ENCODE measurements around the gene SOST. TPM values are rescaled to one million over a fixed set of nuclear protein-coding genes. Genes with fewer than 3 reads are reported as not detected.
A peak's percentile ranks its signal among the peaks of the same experiment; 100 is the strongest.

The SOST gene
- total RNA-seq, 1 donor from 2014 or later, result not detected

DNA sequence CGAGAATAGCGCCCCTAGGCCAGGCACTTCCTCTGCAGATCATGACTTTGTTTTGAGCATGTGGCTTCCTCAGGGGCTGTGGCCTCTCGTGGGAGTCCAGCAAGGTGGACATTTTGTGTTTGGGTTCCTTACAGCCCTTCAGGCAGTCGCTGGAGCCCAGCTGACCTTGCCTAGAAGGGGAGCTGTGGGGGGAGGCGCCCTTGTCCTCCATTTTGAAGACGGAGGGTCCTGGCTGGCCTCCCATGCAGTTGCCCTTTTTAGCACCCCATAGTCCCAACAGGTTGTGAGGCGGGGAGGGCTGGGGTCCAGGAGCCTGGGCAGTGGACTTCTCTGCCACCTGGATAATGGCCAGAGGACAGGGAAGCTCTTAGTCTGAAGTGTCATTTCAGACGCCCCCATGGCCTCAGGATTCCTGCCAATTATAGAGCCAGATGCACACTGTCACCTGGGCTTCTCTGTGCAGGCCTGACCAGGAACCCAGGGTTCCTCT is 1.4 kb downstream of the SOST start:
- no peaks in the 10 kb centered on the region for H4K20me1 ChIP-seq (ENCODE audit: insufficient read depth, low read length)
- no peaks in the 10 kb centered on the region for H3K9me3 ChIP-seq (ENCODE audit: insufficient read depth, low read depth, low read length)
- H3K4me1 Mint-ChIP-seq (ENCODE audit: low read depth, unreplicated experiment), result peaks cover 7% of the 10 kb centered on the region
- no peak overlapping the region for H3K9ac ChIP-seq (ENCODE audit: low read length)
- FAIRE-seq, result no peak
- H3K9me3 Mint-ChIP-seq (ENCODE audit: unreplicated experiment), result no peaks in the 10 kb centered on the region
- H3K4me2 ChIP-seq (ENCODE audit: low read length), result no peak overlapping the region
- no peak overlapping the region for H3K4me3 ChIP-seq (ENCODE audit: insufficient read depth, low read depth, low read length)
- DNase-seq (ENCODE audit: low read depth), result no peak
- peaks cover 44% of the 10 kb centered on the region for H3K27me3 ChIP-seq (ENCODE audit: insufficient read depth, low read length)
- no peaks in the 10 kb centered on the region for H3K36me3 ChIP-seq (ENCODE audit: insufficient read depth, low read length)
- peaks cover 12% of the 10 kb centered on the region for H3K4me1 ChIP-seq (ENCODE audit: insufficient read depth, low read length)
- no peak overlapping the region for H2AFZ ChIP-seq (ENCODE audit: low read depth, low read length)
- TF ChIP-seq, protein P1, sequence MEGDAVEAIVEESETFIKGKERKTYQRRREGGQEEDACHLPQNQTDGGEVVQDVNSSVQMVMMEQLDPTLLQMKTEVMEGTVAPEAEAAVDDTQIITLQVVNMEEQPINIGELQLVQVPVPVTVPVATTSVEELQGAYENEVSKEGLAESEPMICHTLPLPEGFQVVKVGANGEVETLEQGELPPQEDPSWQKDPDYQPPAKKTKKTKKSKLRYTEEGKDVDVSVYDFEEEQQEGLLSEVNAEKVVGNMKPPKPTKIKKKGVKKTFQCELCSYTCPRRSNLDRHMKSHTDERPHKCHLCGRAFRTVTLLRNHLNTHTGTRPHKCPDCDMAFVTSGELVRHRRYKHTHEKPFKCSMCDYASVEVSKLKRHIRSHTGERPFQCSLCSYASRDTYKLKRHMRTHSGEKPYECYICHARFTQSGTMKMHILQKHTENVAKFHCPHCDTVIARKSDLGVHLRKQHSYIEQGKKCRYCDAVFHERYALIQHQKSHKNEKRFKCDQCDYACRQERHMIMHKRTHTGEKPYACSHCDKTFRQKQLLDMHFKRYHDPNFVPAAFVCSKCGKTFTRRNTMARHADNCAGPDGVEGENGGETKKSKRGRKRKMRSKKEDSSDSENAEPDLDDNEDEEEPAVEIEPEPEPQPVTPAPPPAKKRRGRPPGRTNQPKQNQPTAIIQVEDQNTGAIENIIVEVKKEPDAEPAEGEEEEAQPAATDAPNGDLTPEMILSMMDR (IDR thresholded peaks at IDR 0.05; ENCODE audit: insufficient read depth, low read depth, low read length), result no peak
- no peak for TF ChIP-seq EZH2 (IDR thresholded peaks at IDR 0.05; ENCODE audit: insufficient read depth, low read length)
- H3K36me3 Mint-ChIP-seq (ENCODE audit: low read depth, unreplicated experiment), result peaks cover 1% of the 10 kb centered on the region
- no peak overlapping the region for H3K4me3 Mint-ChIP-seq (ENCODE audit: unreplicated experiment)
- no peaks in the 10 kb centered on the region for H3K79me2 ChIP-seq (ENCODE audit: insufficient read depth, low read length)
- H3K27ac Mint-ChIP-seq (ENCODE audit: unreplicated experiment), result no peak overlapping the region
- H3K27me3 Mint-ChIP-seq (ENCODE audit: low read depth, unreplicated experiment), result peaks cover 62% of the 10 kb centered on the region
- H3K27ac ChIP-seq (ENCODE audit: low read depth, low read length), result no peak overlapping the region

DNA sequence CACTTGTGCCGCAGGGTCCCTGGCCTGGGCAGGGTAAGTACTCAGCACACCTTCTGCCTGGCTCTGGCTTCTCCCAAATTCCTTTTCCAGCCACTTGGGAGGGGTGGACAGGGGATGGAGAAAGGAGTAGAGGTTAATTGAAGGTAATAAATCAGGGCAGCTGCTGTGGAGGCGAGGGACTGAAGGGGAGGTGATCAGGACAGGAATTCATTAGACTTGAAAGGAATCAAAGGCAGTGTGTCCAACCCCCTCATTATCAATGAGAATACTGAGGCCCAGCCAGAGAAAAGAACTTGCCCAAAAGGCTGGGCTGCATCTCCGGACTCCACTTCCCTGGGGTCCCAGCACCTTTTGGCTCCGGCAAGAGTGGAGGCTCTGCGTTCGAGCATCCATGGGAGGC is 2.4 kb downstream of the SOST start:
- TF ChIP-seq, protein P1 (IDR thresholded peaks at IDR 0.05; ENCODE audit: insufficient read depth, low read depth, low read length), result no peak
- no peak for TF ChIP-seq EZH2 (IDR thresholded peaks at IDR 0.05; ENCODE audit: insufficient read depth, low read length)
- no peak overlapping the region for H3K4me3 ChIP-seq (ENCODE audit: insufficient read depth, low read depth, low read length)
- H4K20me1 ChIP-seq (ENCODE audit: insufficient read depth, low read length), result no peaks in the 10 kb centered on the region
- H3K27me3 ChIP-seq (ENCODE audit: insufficient read depth, low read length), result peaks cover 49% of the 10 kb centered on the region
- no peak overlapping the region for H3K9ac ChIP-seq (ENCODE audit: low read length)
- no peak overlapping the region for H2AFZ ChIP-seq (ENCODE audit: low read depth, low read length)
- H3K27ac Mint-ChIP-seq (ENCODE audit: unreplicated experiment), result no peak overlapping the region
- no peak for FAIRE-seq
- no peak overlapping the region for H3K4me2 ChIP-seq (ENCODE audit: low read length)
- peaks cover 7% of the 10 kb centered on the region for H3K4me1 Mint-ChIP-seq (ENCODE audit: low read depth, unreplicated experiment)
- no peaks in the 10 kb centered on the region for H3K9me3 ChIP-seq (ENCODE audit: insufficient read depth, low read depth, low read length)
- peaks cover 12% of the 10 kb centered on the region for H3K4me1 ChIP-seq (ENCODE audit: insufficient read depth, low read length)
- H3K27ac ChIP-seq (ENCODE audit: low read depth, low read length), result no peak overlapping the region
- H3K79me2 ChIP-seq (ENCODE audit: insufficient read depth, low read length), result no peaks in the 10 kb centered on the region
- H3K9me3 Mint-ChIP-seq (ENCODE audit: unreplicated experiment), result no peaks in the 10 kb centered on the region
- no peak overlapping the region for H3K4me3 Mint-ChIP-seq (ENCODE audit: unreplicated experiment)
- no peaks in the 10 kb centered on the region for H3K36me3 ChIP-seq (ENCODE audit: insufficient read depth, low read length)
- DNase-seq (ENCODE audit: low read depth), result no peak
- H3K36me3 Mint-ChIP-seq (ENCODE audit: low read depth, unreplicated experiment), result peaks cover 1% of the 10 kb centered on the region
- H3K27me3 Mint-ChIP-seq (ENCODE audit: low read depth, unreplicated experiment), result peaks cover 68% of the 10 kb centered on the region

GRCh38 chr17:43755389-43755875 is 3.2 kb downstream of the SOST start:
- peaks cover 7% of the 10 kb centered on the region for H3K4me1 Mint-ChIP-seq (ENCODE audit: low read depth, unreplicated experiment)
- FAIRE-seq (no peak), DNase-seq (ENCODE audit: low read depth) (peak; percentile 33)
- H3K9me3 ChIP-seq (ENCODE audit: insufficient read depth, low read depth, low read length), result no peaks in the 10 kb centered on the region
- peak overlapping the region; percentile 22 for H3K4me3 ChIP-seq (ENCODE audit: insufficient read depth, low read depth, low read length)
- H3K9ac ChIP-seq (ENCODE audit: low read length), result no peak overlapping the region
- H3K27ac ChIP-seq (ENCODE audit: low read depth, low read length), result no peak overlapping the region
- H3K27me3 Mint-ChIP-seq (ENCODE audit: low read depth, unreplicated experiment), result peaks cover 75% of the 10 kb centered on the region
- TF ChIP-seq, protein P1 (IDR thresholded peaks at IDR 0.05; ENCODE audit: insufficient read depth, low read depth, low read length), result no peak
- TF ChIP-seq EZH2 (IDR thresholded peaks at IDR 0.05; ENCODE audit: insufficient read depth, low read length), result peak; percentile 78
- peak overlapping the region; percentile 65 for H2AFZ ChIP-seq (ENCODE audit: low read depth, low read length)
- no peak overlapping the region for H3K4me3 Mint-ChIP-seq (ENCODE audit: unreplicated experiment)
- peaks cover 1% of the 10 kb centered on the region for H3K36me3 Mint-ChIP-seq (ENCODE audit: low read depth, unreplicated experiment)
- H3K27ac Mint-ChIP-seq (ENCODE audit: unreplicated experiment), result no peak overlapping the region
- peak overlapping the region; percentile 79 for H3K4me2 ChIP-seq (ENCODE audit: low read length)
- H3K36me3 ChIP-seq (ENCODE audit: insufficient read depth, low read length), result no peaks in the 10 kb centered on the region
- no peaks in the 10 kb centered on the region for H4K20me1 ChIP-seq (ENCODE audit: insufficient read depth, low read length)
- H3K4me1 ChIP-seq (ENCODE audit: insufficient read depth, low read length), result peaks cover 12% of the 10 kb centered on the region
- H3K79me2 ChIP-seq (ENCODE audit: insufficient read depth, low read length), result no peaks in the 10 kb centered on the region
- peaks cover 55% of the 10 kb centered on the region for H3K27me3 ChIP-seq (ENCODE audit: insufficient read depth, low read length)
- no peaks in the 10 kb centered on the region for H3K9me3 Mint-ChIP-seq (ENCODE audit: unreplicated experiment)
